GM19395 (cell line): ENCODE measurements around the gene NDUFS3.
"Not testable (repeated sequence)": the region's sequence is repeated elsewhere in the genome, so short reads cannot be mapped to it uniquely, and the experiment has no call there.

Source experiments
- ATAC-seq: cut with Tn5 transposase; IDR thresholded peaks from one replicate; pipeline ENCODE4 v1.9.1; 2021; ENCODE audit warnings: mild to moderate bottlenecking, moderate library complexity; ENCODE audit not compliant: unreplicated experiment

NDUFS3 gene

DNA sequence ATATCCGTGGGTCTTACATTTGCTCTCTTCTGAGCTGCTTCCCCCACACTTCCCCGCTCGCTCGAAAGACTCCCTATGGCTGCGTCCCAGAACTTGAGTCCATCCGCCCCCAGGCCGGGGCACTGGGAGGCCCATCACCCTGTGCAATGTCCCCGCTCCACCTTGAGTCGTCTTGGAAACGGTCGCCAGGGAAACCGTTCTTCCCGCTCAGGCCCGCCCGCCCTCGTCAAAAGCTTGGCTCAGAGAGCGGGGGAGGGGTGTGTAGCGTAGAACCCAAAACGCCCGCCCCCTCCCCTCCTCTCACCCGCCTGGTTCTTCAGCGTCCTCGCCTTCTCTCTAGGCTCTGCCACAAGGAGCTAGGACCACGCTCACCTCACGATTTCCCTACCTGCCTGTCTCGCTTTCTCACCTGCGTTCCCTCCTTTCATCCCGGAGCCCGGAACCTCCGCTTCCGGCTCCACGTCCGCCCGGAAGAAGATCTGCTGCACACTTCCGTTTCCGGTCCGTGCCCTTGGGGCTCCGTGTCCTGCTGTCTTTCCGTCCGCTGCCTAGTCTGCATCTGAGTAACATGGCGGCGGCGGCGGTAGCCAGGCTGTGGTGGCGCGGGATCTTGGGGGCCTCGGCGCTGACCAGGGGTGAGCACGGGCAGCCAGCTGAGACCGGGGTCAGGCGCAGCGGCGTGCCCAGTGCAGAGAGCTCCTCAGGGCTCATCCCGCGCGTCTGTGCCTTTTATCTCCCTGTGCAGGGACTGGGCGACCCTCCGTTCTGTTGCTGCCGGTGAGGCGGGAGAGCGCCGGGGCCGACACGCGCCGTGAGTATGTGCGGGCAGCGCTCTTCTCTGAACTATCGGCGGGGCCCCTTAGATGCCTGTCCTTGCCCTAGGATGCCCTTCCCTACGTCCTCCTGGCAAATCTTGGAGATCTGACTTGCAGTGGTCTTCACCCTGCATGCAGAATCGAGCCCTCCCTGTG, at the start of gene NDUFS3, which contains the start of gene KBTBD4:
Gene NDUFS3, plus strand, starts transcription at position 551 of the 971 bp plus-strand sequence. Its CDS starts 18 bp downstream, at position 569.
Gene KBTBD4, minus strand, starts transcription at position 447 of the 971 bp plus-strand sequence. Its CDS starts 19 bp downstream, at position 428.
- ATAC-seq: peak; percentile 96

GRCh38 chr11:47529951-47530350, 48.9 kb upstream of the NDUFS3 start:
- no peak for ATAC-seq

DNA sequence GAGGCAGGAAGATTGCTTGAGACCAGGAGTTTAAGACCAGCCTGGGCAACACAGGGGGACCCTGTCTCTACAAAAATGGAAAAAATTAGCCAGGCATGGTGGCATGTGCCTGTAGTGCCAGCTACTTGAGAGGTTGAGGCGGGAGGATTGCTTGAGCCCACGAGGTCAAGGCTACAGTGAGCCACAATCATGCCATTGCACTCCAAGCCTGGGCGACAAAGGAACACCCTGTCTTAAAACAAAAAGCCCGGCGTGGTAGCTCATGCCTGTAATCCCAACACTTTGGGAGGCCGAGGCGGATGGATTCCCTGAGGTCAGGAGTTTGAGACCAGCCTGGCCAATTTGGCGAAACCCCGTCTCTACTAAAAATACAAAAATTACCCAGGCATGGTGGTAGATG, 48.2 kb upstream of the NDUFS3 start:
- ATAC-seq: not testable (repeated sequence)

DNA sequence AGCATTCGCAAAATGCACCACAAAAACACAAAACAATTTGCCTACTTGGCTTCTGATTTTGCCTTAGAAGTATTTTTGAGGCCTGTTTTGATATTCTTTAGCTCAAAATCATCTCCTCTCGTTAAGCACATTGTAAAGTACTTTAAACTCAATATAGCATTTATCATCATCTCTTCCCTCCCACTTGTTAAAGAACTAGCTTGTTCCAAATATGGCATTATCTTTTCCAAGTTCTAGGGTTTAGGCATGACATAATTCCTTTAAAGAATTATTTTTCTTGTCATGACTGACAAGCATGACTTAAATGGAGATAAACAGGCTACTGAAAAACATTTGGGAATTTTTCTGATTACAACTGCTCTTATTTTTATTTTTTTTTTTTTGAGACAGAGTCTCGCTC, 47.2 kb upstream of the NDUFS3 start:
- no peak for ATAC-seq

- no peak for ATAC-seq
These were observed 46.2 kb upstream of the NDUFS3 start for GRCh38 chr11:47532597-47533213.

DNA sequence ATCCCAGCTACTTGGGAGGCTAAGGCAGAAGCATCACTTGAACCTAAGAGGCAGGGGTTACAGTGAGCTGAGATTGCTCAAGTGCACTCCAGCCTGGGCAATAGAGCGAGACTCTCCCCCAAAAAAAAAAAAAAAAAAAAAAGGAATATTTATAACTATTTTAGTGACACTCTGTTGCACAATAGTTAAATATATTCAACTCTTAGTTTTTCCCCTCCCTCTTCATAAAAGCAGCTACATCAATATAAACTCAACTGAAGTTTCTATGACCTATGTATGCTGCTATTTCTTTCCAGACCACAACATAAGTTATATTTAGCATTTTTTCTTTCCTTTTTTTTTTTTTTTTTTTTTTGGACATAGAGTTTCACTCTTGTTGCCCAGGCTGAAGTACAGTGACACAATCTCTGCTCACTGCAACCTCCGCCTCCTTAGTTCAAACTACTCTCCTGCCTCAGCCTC, 45.2 kb upstream of the NDUFS3 start:
- no peak for ATAC-seq

- no peak for ATAC-seq
These were observed 44.1 kb upstream of the NDUFS3 start for GRCh38 chr11:47534704-47535251.

DNA sequence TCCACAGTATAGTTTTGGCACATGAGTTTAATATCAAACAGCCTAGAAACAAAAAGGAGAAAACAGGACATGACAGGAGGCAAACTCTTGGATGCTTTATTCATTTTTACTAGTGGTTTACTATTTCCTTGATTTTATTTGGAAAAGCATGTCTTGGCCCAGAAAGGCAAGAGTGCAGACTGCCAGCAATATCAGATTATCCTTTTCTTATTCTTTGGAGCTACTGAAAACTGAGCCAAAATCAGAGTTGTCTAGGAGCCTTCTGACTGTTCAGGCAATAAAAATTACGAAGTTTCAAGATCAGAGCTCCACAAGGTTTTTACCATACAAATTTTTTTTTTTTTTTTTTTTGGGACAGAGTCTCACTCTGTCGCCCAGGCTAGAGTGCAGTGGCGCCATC, 42.0 kb upstream of the NDUFS3 start:
- no peak for ATAC-seq

DNA sequence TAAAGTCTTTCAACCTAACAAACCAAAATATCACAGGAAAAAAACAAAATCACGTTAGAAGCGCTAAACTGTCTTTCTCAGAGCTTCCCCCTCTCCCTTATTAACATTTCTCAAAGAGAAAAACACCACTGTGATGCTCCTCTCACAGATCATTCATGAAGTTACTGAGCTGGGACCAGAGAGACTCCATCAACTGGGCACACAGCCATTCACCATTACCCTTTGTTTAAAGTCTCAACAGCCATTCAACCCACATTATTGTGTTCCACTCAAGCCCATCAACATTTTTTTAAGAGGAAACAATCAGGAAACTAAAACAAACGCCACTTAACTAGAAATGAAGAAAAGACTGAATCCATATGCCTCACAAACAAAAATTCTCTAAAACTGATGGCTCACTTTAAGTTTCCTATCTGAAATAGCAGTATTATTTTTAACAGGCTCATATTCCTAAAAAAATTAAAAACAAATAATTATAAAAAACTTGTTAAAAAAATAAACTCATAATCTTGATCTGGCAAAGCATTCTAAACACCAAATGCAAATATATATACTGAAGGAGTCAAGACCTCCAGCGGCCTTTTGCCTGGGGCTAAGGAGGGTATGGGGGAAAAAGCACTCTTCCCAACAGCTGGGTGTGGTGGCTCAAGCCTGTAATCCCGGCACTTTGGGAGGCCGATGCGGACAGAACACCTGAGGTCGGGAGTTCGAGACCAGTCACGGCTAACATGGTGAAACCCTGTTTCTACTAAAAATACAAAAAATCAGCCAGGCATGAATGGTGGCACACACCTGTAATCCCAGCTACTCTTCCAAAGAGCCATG, 39.9 kb upstream of the NDUFS3 start:
- ATAC-seq: no peak

GRCh38 chr11:47539681-47540039, 39.2 kb upstream of the NDUFS3 start:
- no peak for ATAC-seq

DNA sequence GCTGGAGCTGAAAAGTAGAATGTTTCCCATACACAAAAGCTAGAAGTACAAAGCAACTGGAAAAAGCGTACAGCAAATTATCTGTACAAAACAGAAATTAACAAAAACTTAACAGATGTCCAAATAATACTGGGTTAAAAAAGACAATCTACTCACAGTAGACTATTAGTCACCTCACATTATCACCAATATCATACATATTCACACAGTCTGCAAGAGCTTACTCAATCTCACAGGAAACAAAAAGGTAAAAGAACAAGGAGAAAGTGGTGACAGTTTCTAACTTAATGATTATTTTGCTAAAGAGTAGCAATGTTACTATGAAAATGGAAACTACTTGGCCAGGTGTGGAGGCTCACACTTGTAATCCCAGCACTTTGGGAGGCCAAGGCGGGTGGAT, 37.8 kb upstream of the NDUFS3 start:
- no peak for ATAC-seq

GRCh38 chr11:47545298-47545697, 33.6 kb upstream of the NDUFS3 start:
- ATAC-seq: no peak

GRCh38 chr11:47546274-47546673, 32.6 kb upstream of the NDUFS3 start:
- ATAC-seq: not testable (repeated sequence)

DNA sequence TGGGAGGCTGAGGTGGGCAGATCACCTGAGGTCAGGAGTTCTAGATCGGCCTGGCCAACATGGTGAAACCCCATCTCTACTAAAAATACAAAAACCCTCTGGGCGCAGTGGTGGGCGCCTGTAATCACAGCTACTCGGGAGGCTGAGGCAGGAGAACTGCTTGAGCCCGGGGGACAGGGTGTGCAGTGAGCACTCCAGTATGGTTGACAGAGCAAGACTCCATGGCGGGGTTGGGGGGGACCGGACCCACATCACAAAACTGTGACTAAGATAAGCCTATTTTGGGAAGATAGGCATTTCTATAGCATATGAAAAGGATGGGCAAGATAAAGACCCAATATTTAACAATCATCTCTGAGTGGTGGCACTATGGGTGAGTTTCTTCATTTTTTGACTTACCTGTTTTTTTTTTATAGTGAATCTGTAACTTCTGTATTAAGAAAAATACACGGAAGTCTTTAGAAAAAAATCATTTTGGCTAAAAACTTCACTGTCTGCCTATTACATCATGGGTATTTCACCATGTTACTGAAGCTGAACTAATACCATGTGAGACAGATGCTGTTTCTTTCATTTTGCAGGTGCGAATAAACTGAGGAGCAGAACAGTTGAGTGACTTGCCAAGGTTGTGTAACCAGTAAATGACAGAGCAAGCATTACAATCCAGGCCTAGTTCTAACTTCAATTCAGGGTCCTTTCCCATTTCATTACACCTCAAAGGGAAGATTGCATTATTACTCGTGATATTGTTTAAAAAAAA, 28.4 kb upstream of the NDUFS3 start:
- no peak for ATAC-seq

DNA sequence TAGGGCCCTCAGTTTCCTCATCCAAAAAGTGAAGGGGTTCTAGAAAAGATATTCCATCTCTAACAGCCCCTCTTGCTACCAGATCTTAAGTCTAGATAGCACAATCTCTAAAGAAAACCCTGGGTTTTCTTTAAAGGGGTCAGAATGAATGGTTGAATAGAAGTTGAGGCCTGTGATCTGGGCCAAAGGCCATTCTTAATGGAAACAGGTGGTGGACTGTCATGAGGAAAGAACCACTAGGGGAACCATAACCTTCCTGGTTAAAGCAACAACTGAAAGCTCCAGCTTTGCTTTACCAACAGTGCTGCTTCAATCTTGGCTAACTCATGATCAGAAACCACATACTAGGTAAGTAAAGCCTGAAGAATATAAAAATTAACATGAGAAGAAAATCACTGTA, 27.8 kb upstream of the NDUFS3 start:
- ATAC-seq: no peak

DNA sequence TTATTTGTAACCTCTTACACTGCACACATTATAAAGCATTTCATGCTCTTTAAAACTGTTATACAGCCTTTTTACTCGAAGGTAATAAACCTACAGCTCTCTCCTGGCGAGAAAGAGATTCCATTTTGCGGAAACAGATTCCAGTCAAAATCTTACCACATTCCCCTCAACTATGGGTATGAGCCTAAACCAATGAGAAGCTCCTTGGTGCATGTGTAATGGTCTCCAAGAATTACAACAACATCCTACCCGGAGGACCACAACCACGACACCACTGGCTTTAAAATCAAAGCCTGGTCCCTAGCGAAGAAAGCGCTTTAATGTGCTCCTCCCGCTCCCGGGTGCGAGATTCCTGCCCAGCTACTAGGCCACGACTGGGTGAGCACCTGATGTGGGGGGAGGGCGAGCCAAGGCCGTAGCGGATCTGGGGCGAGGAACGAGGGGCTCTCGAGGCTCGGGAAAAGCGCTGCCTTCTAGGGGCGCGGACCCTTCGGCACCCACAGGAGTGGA, 26.8 kb upstream of the NDUFS3 start:
- ATAC-seq: peak; percentile 6

- peak; percentile 88 for ATAC-seq
These were observed 26.1 kb upstream of the NDUFS3 start, which contains the start of gene CELF1 for GRCh38 chr11:47552566-47553405. Gene CELF1, minus strand, starts transcription at chr11:47553132. Its CDS starts 53,609 bp downstream, at chr11:47499523.

DNA sequence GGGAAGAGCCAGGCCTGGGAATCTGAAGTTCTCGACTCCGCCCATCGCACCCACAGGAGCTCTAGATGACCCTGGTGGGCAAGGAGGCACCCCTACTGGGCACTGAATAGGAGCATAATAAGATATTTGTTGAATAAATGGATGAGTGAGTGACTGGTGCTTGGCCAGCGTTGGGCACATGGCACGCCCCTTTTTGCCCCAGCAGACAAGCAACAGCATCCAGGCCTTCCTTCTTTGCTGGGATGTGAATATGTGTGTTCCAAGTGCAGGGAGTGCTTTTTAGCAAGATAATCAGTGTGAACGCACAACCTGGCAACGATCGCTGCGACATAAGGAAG, 25.5 kb upstream of the NDUFS3 start:
- ATAC-seq: peak; percentile 29

DNA sequence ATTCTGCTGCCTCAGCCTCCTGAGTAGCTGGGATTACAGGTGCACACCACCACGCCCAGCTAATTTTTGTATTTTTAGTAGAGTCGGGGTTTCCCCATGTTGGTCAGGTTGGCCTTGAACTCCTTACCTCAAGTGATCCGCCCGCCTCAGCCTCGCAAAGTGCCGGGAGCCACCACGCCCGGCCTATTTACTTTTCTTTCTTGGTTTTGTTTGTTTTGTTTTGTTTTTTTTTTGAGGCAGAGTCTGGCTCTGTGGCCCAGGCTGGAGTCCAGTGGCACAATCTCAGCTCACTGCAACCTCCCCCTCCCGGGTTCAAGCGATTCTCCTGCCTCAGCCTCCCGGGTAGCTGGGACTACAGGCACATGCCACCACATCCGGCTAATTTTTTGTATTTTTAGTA, 21.9 kb upstream of the NDUFS3 start:
- ATAC-seq: not testable (repeated sequence)
